ENCODE results near the gene TXNL4B.
"Not testable (repeated sequence)": the region's sequence is repeated elsewhere in the genome, so short reads cannot be mapped to it uniquely, and the experiment has no call there.

Gene TXNL4B

GRCh38 chr16:72066747-72067146 is 26.7 kb downstream of the TXNL4B start:
- in situ Hi-C loops (cut with MboI; ENCODE audit: low sequenced_read_pairs, unreplicated experiment): no loop called here
- TF ChIP-seq, protein P1, sequence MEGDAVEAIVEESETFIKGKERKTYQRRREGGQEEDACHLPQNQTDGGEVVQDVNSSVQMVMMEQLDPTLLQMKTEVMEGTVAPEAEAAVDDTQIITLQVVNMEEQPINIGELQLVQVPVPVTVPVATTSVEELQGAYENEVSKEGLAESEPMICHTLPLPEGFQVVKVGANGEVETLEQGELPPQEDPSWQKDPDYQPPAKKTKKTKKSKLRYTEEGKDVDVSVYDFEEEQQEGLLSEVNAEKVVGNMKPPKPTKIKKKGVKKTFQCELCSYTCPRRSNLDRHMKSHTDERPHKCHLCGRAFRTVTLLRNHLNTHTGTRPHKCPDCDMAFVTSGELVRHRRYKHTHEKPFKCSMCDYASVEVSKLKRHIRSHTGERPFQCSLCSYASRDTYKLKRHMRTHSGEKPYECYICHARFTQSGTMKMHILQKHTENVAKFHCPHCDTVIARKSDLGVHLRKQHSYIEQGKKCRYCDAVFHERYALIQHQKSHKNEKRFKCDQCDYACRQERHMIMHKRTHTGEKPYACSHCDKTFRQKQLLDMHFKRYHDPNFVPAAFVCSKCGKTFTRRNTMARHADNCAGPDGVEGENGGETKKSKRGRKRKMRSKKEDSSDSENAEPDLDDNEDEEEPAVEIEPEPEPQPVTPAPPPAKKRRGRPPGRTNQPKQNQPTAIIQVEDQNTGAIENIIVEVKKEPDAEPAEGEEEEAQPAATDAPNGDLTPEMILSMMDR (IDR thresholded peaks at IDR 0.05; ENCODE audit: borderline replicate concordance, control extremely low read depth, extremely low read depth, insufficient read depth, missing control alignments): peak; percentile 38
- DNase-seq (ENCODE audit: low spot score): peak; percentile 38

DNA sequence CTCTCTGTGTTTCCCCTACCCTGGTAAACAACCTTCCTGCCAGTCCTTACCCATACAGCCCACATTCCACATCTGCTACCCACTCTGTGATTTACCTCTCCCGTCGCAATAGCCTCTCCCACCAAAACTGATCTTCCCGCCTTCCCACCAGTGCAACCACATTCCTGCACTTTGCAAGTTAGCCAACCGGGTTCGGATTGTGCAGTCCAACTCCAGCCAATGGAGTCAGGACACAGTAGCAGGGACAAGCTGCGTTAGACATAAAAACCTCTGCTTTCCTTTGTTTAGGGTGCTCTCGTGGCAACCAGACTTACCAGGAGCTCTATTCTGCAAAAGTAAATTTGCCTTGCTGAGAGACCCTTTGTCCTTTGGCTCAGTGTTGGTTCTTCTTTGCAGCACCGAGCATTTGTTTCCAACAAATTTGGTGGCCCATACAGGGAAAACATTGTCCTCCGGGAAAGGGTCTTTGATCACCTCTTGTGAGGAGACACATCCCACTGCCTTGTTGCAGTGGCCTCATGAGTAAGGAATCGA is 29.0 kb downstream of the TXNL4B start:
- no peak for DNase-seq (ENCODE audit: low spot score)
- TF ChIP-seq, protein P1 (IDR thresholded peaks at IDR 0.05; ENCODE audit: borderline replicate concordance, control extremely low read depth, extremely low read depth, insufficient read depth, missing control alignments): no peak
- in situ Hi-C loops (cut with MboI; ENCODE audit: low sequenced_read_pairs, unreplicated experiment): no loop called here

- in situ Hi-C loops (cut with MboI; ENCODE audit: low sequenced_read_pairs, unreplicated experiment): no loop called here
- DNase-seq (ENCODE audit: low spot score): no peak
- TF ChIP-seq, protein P1 (IDR thresholded peaks at IDR 0.05; ENCODE audit: borderline replicate concordance, control extremely low read depth, extremely low read depth, insufficient read depth, missing control alignments): no peak
Observed at GRCh38 chr16:72061564-72061963, 31.9 kb downstream of the TXNL4B start.

DNA sequence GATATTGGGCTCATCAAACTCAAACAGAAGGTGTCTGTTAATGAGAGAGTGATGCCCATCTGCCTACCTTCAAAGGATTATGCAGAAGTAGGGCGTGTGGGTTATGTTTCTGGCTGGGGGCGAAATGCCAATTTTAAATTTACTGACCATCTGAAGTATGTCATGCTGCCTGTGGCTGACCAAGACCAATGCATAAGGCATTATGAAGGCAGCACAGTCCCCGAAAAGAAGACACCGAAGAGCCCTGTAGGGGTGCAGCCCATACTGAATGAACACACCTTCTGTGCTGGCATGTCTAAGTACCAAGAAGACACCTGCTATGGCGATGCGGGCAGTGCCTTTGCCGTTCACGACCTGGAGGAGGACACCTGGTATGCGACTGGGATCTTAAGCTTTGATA is 33.0 kb downstream of the TXNL4B start:
- TF ChIP-seq, protein P1 (IDR thresholded peaks at IDR 0.05; ENCODE audit: borderline replicate concordance, control extremely low read depth, extremely low read depth, insufficient read depth, missing control alignments): no peak
- in situ Hi-C loops (cut with MboI; ENCODE audit: low sequenced_read_pairs, unreplicated experiment): no loop called here
- no peak for DNase-seq (ENCODE audit: low spot score)

- in situ Hi-C loops (cut with MboI; ENCODE audit: low sequenced_read_pairs, unreplicated experiment); DNase-seq (ENCODE audit: low spot score): not testable (repeated sequence)
Observed at GRCh38 chr16:72059060-72059459, 34.4 kb downstream of the TXNL4B start.

DNA sequence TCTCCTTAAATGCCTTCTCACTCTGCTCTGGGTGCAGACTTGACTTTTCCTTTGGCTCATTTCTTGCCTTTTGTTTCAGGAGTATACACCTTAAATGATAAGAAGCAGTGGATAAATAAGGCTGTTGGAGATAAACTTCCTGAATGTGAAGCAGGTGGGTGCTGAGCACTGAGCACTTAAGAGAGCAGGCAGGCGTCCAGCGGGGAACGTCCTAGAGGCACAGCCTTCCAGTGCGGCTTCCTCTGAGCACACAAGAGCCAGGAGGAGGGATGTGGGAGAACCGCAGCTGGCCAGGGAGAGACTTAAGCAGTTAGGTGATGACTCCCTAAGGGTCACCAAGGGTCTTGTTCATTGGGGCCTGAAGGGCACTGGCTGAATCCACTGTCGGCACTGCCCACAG is 36.1 kb downstream of the TXNL4B start:
- in situ Hi-C loops (cut with MboI; ENCODE audit: low sequenced_read_pairs, unreplicated experiment); DNase-seq (ENCODE audit: low spot score): not testable (repeated sequence)

DNA sequence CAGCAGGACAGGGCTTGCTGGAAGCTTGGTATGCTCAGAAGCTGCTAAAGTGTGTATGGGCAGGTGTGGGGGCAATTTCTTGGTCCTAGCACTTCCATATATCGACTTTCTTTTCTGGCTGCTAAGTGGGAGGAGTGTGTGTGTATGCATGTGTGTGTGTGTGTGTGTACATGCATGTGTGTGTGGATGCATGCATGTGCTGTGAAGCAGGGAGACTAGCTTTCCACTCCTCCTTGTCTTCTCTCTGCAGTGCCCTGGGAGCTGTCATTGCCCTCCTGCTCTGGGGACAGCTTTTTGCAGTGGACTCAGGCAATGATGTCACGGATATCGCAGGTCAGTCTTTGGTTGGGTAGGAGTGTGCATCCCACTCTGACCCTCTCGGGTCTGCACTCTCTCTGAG is 37.5 kb downstream of the TXNL4B start:
- no peak for DNase-seq (ENCODE audit: low spot score)
- TF ChIP-seq, protein P1 (IDR thresholded peaks at IDR 0.05; ENCODE audit: borderline replicate concordance, control extremely low read depth, extremely low read depth, insufficient read depth, missing control alignments): no peak
- in situ Hi-C loops (cut with MboI; ENCODE audit: low sequenced_read_pairs, unreplicated experiment): no loop called here

- DNase-seq (ENCODE audit: low spot score); in situ Hi-C loops (cut with MboI; ENCODE audit: low sequenced_read_pairs, unreplicated experiment): not testable (repeated sequence)
Observed at GRCh38 chr16:72054254-72054847, 39.1 kb downstream of the TXNL4B start, which contains the start of gene HP. HP (plus strand) TSS chr16:72054505; CDS start chr16:72054653, 148 bp downstream.

Data from GM13976 (cell line).